PC-9 (cell line): ENCODE results near the gene SLC24A4. TPM values are rescaled to one million over a fixed set of nuclear protein-coding genes. Genes with fewer than 3 reads are reported as not detected.

Experiments
- BruUV-seq: library from RNA; stranded (reverse); fragments of 400-500 nt; replicated peaks from 2 replicates; lab custom pipeline; 2021; lab: Mats Ljungman, UMichigan
- CTCF ChIA-PET: fragments of 300-600 bp; sonication (Branson Sonifier 250); formaldehyde crosslinking; loops from one replicate; lab custom pipeline; 2022; ENCODE audit warnings: antibody characterized with exemption; lab: Charles Lee
- POLR2A ChIA-PET: fragments of 300-600 bp; sonication (Branson Sonifier 250); formaldehyde crosslinking; loops from one replicate; lab custom pipeline; 2022; ENCODE audit warnings: antibody characterized with exemption; ENCODE audit not compliant: unreplicated experiment; lab: Charles Lee
- DNase-seq, 2 experiments: peaks; one replicate each; pipeline versions ENCODE4 v3.0.0 to v3.0.0-alpha.2; 2015 to 2022; ENCODE audit warnings: mixed read lengths in 1 of 2
- H2AFZ ChIP-seq: fragments of 200-600 bp; sonication (generic); 2 replicates; pipeline ENCODE4 v1.8.1; 2017; ENCODE audit warnings: antibody characterized with exemption
- H3F3A ChIP-seq: fragments of 200-600 bp; sonication (generic); 2 replicates; pipeline ENCODE4 v1.8.1; 2017; ENCODE audit warnings: antibody characterized with exemption, mild to moderate bottlenecking, low read depth; ENCODE audit not compliant: insufficient read depth
- H3K27ac ChIP-seq: fragments of 200-600 bp; sonication (generic); 2 replicates; pipeline ENCODE4 v1.6.1; 2016; ENCODE audit warnings: mixed run types
- H3K27me3 ChIP-seq: fragments of 200-600 bp; sonication (generic); 2 replicates; pipeline ENCODE4 v1.6.1; 2016; ENCODE audit warnings: low read depth, mixed run types; ENCODE audit not compliant: insufficient read depth
- H3K36me3 ChIP-seq: fragments of 200-600 bp; sonication (generic); 2 replicates; pipeline ENCODE4 v1.6.1; 2016; ENCODE audit warnings: low read depth, mixed run types
- H3K4me1 ChIP-seq: fragments of 200-600 bp; sonication (generic); replicated peaks from 2 replicates; pipeline ENCODE4 v1.6.1; 2016; ENCODE audit warnings: mixed run types; ENCODE audit not compliant: insufficient read depth
- H3K4me2 ChIP-seq: fragments of 200-600 bp; sonication (generic); 2 replicates; pipeline ENCODE4 v1.6.1; 2017; ENCODE audit warnings: mixed run types
- H3K4me3 ChIP-seq: fragments of 200-600 bp; sonication (generic); 2 replicates; pipeline ENCODE4 v1.6.1; 2016; ENCODE audit warnings: mixed run types
- H3K79me2 ChIP-seq: fragments of 200-600 bp; sonication (generic); 2 replicates; pipeline ENCODE4 v1.6.1; 2017; ENCODE audit warnings: low read depth, mixed run types
- H3K9me2 ChIP-seq: fragments of 200-600 bp; sonication (generic); 2 replicates; pipeline ENCODE4 v1.8.1; 2017; ENCODE audit warnings: mild to moderate bottlenecking; ENCODE audit not compliant: insufficient read depth
- H3K9me3 ChIP-seq: fragments of 200-600 bp; sonication (generic); 2 replicates; pipeline ENCODE4 v1.8.1; 2016; ENCODE audit warnings: low read depth; ENCODE audit not compliant: insufficient read depth
- H4K20me1 ChIP-seq: fragments of 200-600 bp; sonication (generic); 2 replicates; pipeline ENCODE4 v1.8.1; 2017; ENCODE audit not compliant: insufficient read depth
- EZH2 ChIP-seq: fragments of 200-600 bp; sonication (generic); IDR thresholded peaks from 2 replicates; pipeline ENCODE4 v1.8.0; 2017; ENCODE audit warnings: antibody characterized with exemption, low read depth
- intact Hi-C: fragments of 100-400 bp; cut with micrococcal nuclease; formaldehyde crosslinking; loops from one replicate; pipeline ENCODE4 v1.10.0; 2022; ENCODE audit not compliant: unreplicated experiment
- total RNA-seq: library from RNA; stranded (reverse); gene quantifications from 2 replicates; pipeline ENCODE4 v1.2.3, GENCODE V29; 2021
- TF ChIP-seq, protein P1 (sequence below): fragments of 200-600 bp; sonication (generic); conservative IDR thresholded peaks from 2 replicates; pipeline ENCODE4 v1.6.1; 2017; ENCODE audit warnings: mixed run types, antibody characterized with exemption, mild to moderate bottlenecking, moderate library complexity

Gene SLC24A4
- total RNA-seq, 1 experiment from 2014 or later: not detected

DNA sequence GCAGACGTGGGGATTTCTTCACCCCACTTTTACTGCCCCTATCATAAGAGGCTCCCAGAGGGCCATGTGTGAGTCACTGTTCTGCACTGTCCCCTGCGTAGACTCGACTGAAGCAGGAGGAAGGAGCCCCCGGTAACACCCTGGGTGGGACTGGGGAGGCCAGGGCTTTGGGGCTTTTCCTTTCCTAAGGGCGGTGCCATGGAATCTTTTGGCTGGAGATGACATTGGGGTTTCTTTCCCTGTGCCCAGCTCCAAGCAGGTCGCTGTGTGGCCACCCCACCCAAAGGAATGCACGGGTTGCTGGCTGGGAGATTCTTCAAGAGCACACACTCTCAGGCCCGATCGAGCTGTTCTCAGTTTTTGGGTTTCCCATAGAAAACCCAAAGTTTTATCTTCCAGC is 128.3 kb downstream of the SLC24A4 start:
- Histone ChIP-seq H3K4me1 (no peaks in the 10 kb centered on the region), H3K4me2 (no peak overlapping the region), H3K36me3 (no peaks in the 10 kb centered on the region), H2AFZ (no peak overlapping the region), H3K27ac (no peak overlapping the region), H3F3A (no peaks in the 10 kb centered on the region), H3K9me3 (no peaks in the 10 kb centered on the region), H3K27me3 (no peaks in the 10 kb centered on the region), H3K79me2 (no peaks in the 10 kb centered on the region), H3K4me3 (no peak overlapping the region), H3K9me2 (no peaks in the 10 kb centered on the region), H4K20me1 (no peaks in the 10 kb centered on the region)
- CTCF ChIA-PET: no interaction called here
- POLR2A ChIA-PET: no interaction called here
- intact Hi-C loops: loop anchor here (10.0 kb wide), 1 partner anchor 316 kb away; no protein-coding TSS in a partner anchor
- no TSS peak for BruUV-seq
- TF ChIP-seq, protein P1, sequence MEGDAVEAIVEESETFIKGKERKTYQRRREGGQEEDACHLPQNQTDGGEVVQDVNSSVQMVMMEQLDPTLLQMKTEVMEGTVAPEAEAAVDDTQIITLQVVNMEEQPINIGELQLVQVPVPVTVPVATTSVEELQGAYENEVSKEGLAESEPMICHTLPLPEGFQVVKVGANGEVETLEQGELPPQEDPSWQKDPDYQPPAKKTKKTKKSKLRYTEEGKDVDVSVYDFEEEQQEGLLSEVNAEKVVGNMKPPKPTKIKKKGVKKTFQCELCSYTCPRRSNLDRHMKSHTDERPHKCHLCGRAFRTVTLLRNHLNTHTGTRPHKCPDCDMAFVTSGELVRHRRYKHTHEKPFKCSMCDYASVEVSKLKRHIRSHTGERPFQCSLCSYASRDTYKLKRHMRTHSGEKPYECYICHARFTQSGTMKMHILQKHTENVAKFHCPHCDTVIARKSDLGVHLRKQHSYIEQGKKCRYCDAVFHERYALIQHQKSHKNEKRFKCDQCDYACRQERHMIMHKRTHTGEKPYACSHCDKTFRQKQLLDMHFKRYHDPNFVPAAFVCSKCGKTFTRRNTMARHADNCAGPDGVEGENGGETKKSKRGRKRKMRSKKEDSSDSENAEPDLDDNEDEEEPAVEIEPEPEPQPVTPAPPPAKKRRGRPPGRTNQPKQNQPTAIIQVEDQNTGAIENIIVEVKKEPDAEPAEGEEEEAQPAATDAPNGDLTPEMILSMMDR: no peak
- no peak for TF ChIP-seq EZH2
- DNase-seq: no peak

DNA sequence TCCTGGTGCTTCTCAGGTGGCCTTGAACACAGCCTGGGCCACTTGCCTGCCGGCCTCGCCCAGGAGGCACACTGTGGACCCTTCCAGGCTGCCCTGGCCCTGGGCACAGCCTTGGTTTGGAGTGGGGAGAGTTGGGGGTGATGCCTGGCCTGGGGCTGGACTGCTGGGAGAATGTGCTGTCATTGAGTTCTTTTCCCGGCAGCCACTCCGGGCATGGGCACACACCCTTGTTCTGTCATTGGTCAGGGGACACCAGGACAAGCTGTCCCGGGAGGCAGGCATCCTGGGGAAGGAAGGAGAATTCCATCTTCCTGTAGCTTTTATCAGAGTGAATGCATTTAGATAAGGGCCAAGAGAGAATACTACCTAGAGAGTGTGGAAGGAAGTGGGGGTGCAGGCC is 128.8 kb downstream of the SLC24A4 start:
- Histone ChIP-seq H3K4me2 (no peak overlapping the region), H3K36me3 (no peaks in the 10 kb centered on the region), H4K20me1 (no peaks in the 10 kb centered on the region), H2AFZ (no peak overlapping the region), H3K79me2 (no peaks in the 10 kb centered on the region), H3K9me3 (no peaks in the 10 kb centered on the region), H3F3A (no peaks in the 10 kb centered on the region), H3K9me2 (no peaks in the 10 kb centered on the region), H3K4me3 (no peak overlapping the region), H3K4me1 (no peaks in the 10 kb centered on the region), H3K27me3 (no peaks in the 10 kb centered on the region), H3K27ac (no peak overlapping the region)
- intact Hi-C loops: loop anchor here (10.0 kb wide), 1 partner anchor 317 kb away; no protein-coding TSS in a partner anchor
- CTCF ChIA-PET: no interaction called here
- no peak for DNase-seq
- no TSS peak for BruUV-seq
- POLR2A ChIA-PET: no interaction called here
- no peak for TF ChIP-seq EZH2
- TF ChIP-seq, protein P1: no peak

DNA sequence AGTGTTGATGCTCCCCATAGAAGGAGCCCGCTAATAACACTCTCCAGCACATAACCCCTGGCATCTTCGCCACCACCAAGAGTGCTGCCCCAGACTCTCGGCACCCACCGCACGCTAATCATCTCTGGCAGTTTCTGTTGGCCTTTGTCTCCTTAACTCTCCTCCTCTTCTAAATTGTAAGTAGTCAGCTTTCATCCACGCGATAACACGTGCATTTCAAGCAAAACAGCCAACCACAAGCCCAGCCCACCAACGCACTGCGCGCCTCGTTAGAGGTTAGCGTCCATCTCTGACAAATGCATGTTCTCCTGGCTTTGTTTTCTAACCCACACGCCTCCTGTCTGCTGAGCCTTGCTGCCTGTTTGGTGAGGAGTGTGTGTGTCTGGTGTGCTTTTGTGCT is 129.5 kb downstream of the SLC24A4 start:
- Histone ChIP-seq H3K4me1 (no peaks in the 10 kb centered on the region), H3K9me2 (no peaks in the 10 kb centered on the region), H4K20me1 (no peaks in the 10 kb centered on the region), H3K36me3 (no peaks in the 10 kb centered on the region), H3K27ac (no peak overlapping the region), H3K79me2 (no peaks in the 10 kb centered on the region), H2AFZ (no peak overlapping the region), H3F3A (no peaks in the 10 kb centered on the region), H3K9me3 (no peaks in the 10 kb centered on the region), H3K27me3 (no peaks in the 10 kb centered on the region), H3K4me2 (no peak overlapping the region), H3K4me3 (no peak overlapping the region)
- intact Hi-C loops: loop anchor here (10.0 kb wide), 1 partner anchor 318 kb away; no protein-coding TSS in a partner anchor
- TF ChIP-seq, protein P1: no peak
- no peak for TF ChIP-seq EZH2
- CTCF ChIA-PET: no interaction called here
- BruUV-seq: no TSS peak
- POLR2A ChIA-PET: no interaction called here
- DNase-seq: no peak
